Left ventricle myocardium superior (tissue), 1 donor: ENCODE results near the gene TSTD1. TPM values are rescaled to one million over a fixed set of nuclear protein-coding genes. Genes with fewer than 3 reads are reported as not detected.
"Not testable (repeated sequence)": the region's sequence is repeated elsewhere in the genome, so short reads cannot be mapped to it uniquely, and the experiment has no call there.

ENCODE experiments used
- ATAC-seq: fragments of 200-7000 bp; cut with Tn5 transposase; one replicate; pipeline ENCODE4 v1.9.1; 2020; ENCODE audit warnings: mild to moderate bottlenecking, moderate library complexity
- DNase-seq: peaks from one replicate; pipeline ENCODE4 v3.0.0-alpha.2; 2020
- intact Hi-C: fragments of 100-400 bp; cut with micrococcal nuclease; formaldehyde crosslinking; loops from one replicate; pipeline ENCODE4 v1.11.0; 2022
- total RNA-seq: library from RNA; stranded (reverse); fragmentation: NEBNext Ultra II Directional; extraction: Animal tissue kit (Norgen Biotek cat#: 25700); gene quantifications from one replicate; pipeline ENCODE4 v1.2.1, GENCODE V29; 2021
- donor health status: DM: no; HTN: yes; CAD: no; lungs with severe emphysema.

TSTD1 gene
- total RNA-seq, 1 donor from 2014 or later: 15.4 TPM

DNA sequence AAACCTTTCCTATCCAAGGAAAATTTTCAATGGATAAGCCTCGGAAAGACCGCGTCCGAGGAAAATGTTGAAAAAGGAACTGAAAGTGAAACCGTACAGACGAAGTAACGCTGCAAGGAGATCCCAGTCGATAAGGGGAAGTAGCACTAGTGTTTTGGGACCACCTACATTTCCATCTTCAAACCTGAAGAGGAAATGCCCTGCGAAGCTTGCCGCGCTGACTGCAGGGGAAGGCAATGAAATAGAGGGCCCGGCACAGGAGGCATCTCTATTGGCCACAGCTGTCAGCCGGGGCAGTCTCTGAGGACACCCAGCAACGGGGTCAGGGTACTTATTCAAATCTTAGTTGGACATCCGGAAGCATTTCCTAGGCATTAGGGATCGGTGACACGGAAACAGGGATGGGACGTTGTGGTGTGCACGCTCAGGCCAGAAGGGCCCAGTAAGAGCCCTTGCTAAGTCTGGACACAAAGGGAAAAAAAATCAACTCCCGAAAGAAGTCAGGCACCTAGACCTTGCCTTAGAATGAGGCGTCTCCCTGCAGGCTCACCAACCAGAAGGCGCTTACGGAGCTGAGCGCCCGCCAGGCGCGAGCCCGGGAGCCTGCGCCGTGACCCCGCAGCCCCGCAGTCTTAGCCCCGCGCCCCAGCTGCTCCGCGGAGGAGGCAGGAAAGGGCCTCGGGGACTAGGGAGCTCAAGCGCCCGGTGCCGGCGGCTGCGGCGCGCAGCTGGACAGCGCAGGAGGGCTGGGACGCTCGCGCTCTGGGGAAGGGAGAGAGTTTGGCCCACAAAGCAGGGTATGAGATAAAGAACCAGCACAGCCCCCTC is 6.4 kb upstream of the TSTD1 start:
- DNase-seq: peak; percentile 73
- ATAC-seq: peak; percentile 68
- intact Hi-C loops: no loop called here

DNA sequence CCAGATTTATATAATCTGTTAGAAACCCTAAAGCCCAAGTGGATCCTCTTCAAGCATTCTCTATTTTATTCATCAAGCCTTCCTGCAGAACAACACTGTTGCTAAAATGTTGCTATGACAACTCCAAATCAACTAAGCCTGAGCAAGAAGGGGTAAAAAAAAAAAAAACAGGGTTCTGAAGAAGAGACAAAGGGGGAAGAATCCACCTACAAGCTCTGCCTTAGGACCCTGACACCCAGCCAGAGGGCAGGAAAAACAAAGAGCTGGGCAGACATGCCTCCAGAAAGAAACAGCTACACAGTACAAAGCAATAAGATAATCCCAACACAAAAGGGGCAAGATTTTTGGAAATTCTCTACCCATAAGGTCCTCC is 5.8 kb upstream of the TSTD1 start:
- intact Hi-C loops: no loop called here
- DNase-seq (no peak), ATAC-seq (no peak)

DNA sequence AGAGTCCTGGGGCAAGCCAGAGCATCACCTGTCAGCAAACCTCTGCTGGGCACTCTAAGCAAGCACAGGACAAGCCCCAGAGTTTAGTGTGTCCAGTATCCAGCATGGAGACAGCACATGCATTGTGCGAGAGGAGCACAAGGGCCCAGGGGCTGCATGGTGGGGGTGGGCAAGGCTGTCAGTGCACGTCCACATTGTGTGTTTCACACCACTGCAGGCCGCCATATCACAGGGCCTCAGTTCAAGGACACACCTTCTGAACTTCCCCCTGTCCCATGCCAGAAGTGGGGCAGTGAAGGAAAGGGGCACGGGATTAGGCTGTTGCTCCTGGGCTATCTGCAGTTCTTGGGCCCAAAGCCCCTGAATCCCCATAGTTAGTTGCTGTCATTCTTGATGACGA is 782 bp upstream of the TSTD1 start:
- no peak for ATAC-seq
- intact Hi-C loops: no loop called here
- DNase-seq: no peak

DNA sequence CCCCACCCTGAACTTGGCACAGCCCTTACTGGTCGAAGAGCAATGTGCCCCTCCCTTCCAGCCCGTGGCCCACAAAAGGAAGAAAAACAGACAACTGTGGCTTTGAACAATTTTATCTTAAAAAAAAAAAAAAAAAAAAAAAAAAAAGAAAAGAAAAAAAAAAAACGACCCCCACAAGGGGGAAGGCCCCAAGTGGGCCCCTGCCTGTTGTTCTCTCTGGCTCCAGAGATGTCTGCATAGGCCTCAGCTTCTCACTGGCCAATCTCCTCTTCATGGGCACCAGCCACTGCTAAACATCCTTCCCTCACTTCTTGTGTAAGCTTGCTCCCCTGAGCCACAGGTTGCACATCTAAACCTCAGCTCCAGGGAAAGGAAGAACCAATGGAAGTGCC is 386 bp upstream of the TSTD1 start:
- intact Hi-C loops: no loop called here
- no peak for ATAC-seq
- no peak for DNase-seq

DNA sequence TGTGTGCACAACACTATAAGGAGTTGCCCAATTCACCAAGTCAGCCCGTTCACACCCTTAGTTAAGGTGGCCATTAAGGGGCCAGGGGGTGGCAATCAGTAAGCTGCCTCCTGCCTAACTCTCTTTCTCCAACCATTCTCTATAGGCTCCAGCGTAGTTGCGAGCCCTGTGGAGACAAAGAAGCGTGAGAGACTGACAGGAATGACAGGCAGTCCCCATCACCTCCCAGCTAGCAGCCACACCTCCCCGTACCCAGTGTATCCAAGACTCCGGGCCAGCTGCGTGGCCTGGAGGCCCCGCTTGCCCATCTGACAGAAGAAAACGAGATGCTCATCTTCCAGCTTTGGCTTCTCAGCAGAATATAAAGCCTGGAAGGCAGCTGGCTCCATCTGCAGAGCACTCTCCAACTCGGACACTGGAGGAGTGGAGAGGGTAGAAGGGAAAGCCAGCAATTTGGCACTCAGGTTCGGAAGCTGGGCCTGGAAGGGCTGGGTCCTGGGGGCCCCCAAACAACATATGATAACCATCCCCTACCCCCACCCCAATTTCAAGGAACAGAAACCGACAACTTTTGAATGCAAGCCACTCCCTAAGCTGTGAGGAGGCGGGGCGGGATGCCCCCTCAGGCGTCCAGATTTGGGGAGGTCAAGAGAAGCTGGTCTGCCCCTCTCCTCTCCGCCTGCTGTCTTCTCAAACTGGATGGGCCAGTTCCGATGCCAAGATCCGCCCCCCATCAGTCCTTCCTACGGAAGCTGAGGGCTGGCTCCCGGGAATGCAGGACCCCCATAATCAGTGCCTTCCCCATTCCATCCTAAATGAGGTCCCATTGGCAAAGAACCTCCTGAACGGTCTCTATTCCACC is 872 bp downstream of the TSTD1 start:
- intact Hi-C loops: no loop called here
- DNase-seq (no peak), ATAC-seq (peak; percentile 10)

DNA sequence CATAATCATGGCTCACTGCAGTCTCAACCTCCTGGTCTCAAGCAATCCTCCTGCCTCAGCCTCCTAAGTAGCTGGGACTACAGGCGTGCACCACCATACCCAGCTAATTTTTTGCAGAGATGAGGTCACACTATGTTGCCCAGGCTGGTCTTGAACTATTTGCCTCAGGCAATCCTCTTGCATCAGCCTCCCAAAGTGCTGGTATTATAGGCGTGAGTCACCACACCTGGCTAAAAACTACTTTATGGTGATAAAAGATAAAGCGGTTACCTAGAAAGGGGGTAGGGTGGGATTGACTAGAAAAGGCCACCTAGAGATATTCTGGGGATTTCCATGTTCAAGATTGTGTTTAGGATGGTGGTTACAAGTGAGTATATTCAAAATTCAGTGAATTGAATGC is 5.0 kb downstream of the TSTD1 start:
- intact Hi-C loops: no loop called here
- no peak for DNase-seq
- ATAC-seq: no peak

DNA sequence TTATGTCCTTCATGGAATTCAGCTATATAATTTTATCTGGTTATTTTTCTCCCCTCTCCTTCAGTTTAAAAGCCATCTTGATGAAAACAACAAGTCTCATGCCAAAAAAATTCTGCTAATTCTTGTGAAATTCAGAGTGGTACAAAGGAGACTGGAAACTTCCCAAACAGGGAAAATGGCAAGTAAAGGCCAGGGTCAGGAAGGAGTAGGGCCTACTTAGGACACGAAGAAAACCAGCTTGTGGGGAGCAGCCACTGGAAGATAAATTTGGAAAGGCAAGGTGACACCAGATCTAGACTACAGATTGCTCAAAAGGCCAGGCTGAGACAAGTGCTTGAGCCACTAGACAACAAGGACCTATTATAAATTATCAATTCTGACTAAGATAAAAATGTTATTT is 6.4 kb downstream of the TSTD1 start:
- intact Hi-C loops: no loop called here
- no peak for ATAC-seq

DNA sequence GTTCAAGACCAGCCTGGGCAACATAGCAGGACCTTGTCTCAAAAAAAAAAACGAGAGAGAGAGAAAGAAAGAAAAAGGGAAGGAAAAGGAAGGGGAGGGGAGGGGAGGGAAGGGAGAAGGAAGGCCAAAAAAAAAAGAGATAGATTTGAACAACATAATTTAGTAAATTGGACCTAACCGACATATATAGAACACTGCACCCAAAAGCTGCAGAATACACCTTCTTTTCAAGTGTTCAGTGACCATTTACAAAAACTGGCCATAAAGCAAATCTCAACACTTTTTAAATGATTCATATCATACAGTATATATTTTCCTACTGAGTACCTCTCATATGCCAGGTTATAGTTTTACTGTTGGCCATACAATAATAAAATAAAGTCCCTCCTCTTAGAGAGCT is 6.9 kb downstream of the TSTD1 start:
- no peak for ATAC-seq
- DNase-seq: no peak
- intact Hi-C loops: no loop called here

More for the DNA sequence above, 6.4 kb downstream of the TSTD1 start:
- no peak for DNase-seq

DNA sequence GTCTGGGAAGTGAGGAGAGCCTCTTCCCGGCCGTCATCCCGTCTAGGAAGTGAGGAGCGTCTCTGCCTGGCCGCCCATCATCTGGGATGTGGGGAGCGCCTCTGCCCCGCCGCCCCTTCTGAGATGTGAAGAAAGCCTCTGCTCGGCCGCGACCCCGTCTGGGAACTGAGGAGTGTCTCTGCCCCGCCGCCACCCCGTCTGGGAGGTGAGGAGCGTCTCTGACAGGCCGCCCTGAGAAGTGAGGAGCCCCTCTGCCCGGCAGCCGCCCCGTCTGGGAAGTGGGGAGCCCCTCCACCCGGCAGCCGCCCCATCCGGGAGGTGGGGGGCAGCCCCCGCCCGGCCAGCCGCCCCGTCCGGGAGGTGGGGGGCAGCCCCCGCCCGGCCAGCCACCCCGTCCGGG is 9.3 kb downstream of the TSTD1 start:
- DNase-seq, ATAC-seq: not testable (repeated sequence)

DNA sequence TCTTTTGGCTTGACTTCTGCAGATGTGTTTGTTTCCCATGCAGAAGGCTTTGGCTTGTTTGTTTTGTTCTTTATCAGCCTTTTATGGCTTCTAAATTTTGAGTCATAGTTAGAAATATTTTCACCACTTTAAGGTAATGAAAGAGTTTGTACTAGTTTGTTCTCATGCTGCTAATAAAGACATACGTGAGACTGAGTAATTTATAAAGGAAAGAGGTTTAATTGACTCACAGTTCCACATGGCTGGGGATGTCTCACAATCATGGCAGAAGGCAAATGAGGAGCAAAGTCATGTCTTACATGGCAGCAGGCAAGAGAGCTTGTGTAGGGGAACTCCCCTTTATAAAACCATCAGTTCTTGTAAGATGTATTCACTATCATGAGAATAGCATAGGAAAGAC is 11.8 kb downstream of the TSTD1 start:
- intact Hi-C loops, DNase-seq, ATAC-seq: not testable (repeated sequence)

More for the DNA sequence above, 9.3 kb downstream of the TSTD1 start:
- intact Hi-C loops: not testable (repeated sequence)

DNA sequence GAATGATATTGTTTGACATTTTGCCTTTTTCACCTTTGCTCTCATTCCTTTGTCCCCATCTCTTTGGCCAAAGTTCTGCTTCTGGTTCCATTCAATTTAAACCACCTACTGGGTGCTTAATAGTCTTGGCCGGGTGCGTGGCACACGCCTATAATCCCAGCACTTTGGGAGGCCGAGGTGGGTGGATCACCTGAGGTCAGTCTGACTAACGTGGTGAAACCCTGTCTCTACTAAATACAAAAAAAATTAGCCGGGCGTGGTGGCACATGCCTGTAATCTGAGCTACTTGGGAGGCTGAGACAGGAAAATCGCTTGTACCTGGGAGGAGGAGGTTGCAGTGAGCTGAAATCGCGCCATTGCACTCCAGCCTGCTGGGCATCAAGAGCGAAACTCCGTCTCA is 16.3 kb downstream of the TSTD1 start:
- DNase-seq, ATAC-seq, intact Hi-C loops: not testable (repeated sequence)

DNA sequence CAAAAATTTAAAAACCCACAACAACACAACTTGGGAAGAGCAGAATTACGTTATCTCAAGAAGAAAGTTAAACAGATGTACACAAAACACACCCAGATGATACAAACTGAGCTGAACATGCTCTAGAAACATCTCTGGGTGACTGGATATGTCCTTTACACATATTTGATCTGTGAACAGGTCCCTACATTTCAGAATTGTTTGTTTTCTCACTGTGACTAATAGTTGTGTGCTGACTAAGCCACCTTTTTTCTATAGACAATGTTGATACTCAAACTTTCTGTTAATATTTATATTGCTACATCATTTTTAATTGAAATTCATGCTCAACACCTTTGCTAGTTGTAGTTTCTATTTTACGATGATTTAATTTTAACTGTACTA is 16.8 kb downstream of the TSTD1 start:
- ATAC-seq (no peak), DNase-seq (no peak)
- intact Hi-C loops: no loop called here

DNA sequence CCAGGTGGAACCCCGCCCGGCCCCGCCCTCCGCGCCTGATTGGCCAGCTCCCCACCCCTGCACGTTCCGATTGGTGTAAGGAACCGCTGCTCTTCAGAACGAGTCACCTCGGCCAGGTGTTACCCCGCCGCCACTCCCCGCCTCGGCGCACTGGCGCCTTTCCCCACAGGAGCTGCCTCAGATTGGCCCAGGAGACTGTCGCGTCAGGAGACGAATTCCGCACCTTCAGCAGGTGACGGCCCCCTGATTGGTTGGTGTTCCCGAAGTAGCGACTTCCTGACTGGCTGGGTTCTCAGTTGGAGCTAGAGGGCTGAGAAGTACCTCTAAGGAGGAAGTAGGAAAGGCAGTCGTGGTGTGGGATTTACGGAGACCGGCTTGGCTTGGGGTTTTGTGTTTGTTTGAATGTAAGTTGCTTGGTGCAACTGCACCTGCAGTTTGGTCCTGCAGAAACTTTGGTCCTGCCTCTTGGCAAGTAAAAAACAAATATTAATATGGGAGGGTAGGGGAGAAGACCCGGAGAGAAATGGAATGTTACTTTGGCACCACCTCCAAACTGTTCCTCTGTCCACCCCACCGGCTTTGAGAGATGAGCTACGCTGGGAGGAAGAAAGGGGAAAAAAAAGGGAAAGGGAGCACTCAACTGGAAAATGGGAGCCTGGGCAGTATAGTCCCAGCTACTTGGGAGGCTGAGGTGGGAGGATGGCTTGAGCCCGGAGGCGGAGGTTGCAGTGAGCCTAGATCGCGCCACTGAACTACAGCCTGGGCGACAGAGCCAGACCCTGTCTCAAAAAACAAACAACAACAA is 17.4 kb downstream of the TSTD1 start:
- DNase-seq (peak; percentile 83), ATAC-seq (peak; percentile 94)
- intact Hi-C loops: no loop called here

DNA sequence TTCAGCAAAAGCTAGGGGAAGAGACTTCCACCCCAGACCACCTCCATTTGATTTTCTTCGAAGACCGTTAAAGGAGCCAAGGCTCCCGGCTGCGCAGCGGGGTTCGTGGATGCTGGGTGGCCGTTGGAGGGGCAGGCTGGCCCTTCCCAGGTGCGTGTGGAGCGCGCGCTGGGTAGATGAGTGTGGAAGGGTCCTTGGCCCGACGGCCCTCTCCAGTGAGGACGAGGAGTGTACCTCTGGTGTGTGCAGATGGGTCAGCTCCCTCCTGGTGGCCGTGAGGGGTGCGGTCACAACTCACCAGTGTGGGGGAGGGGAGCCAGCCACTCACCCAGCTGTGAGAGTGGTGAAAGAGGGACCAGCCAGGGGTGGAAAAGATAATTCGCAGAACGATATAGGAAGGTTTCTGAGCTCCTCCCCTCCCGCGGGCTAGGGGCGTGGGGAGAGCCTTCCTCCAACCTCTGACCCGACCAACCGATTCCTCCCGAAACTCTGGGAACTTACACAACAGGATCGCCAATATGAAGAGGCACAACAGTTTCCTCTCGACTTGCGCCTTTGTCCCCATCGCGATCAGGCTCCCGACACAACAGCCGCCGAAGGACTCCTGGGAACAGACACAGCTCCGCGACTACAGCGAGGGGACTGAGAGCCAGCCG is 18.1 kb downstream of the TSTD1 start, which contains the start of gene F11R:
Gene F11R (minus strand): TSS at position 644 of the 656 bp plus-strand sequence. CDS start 79 bp downstream, at position 565.
- peak; percentile 57 for DNase-seq

DNA sequence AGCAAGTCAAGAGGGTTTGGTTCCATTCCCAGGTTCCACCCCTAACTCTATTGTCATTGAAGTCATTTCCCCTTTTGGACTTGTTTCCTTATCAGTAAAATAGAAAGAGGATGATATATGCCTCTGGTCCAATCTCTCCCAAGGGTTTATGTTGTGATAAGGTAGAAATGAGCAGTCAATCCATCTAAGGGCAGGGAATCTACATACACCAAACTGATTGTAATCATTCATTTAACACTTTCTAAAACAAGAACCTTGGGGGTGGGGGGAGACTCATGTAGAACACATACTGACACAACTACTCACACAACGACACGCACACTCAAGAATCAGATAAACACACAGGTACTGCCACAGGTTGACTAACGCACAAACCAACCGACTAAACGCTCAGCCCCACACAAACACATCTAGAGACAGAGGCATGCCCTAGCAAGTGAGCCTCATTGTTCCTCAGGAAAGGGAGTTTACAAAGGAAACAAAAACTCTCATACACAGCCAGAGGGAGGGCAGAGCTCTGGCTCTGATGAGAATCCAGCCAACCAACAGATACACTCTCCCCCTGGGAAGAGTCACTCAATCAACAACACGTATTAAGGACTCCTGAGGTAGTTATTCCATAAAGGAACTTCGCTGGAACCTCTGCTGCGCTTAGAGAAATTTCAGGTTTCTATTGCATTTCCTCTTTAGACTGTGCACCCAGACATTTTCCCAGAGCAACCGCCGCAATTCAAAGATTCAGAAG is 18.8 kb downstream of the TSTD1 start:
- ATAC-seq (peak; percentile 51), DNase-seq (no peak)
- intact Hi-C loops: no loop called here

More for the DNA sequence above, 18.1 kb downstream of the TSTD1 start, which contains the start of gene F11R:
- intact Hi-C loops: no loop called here
- ATAC-seq: peak; percentile 67

DNA sequence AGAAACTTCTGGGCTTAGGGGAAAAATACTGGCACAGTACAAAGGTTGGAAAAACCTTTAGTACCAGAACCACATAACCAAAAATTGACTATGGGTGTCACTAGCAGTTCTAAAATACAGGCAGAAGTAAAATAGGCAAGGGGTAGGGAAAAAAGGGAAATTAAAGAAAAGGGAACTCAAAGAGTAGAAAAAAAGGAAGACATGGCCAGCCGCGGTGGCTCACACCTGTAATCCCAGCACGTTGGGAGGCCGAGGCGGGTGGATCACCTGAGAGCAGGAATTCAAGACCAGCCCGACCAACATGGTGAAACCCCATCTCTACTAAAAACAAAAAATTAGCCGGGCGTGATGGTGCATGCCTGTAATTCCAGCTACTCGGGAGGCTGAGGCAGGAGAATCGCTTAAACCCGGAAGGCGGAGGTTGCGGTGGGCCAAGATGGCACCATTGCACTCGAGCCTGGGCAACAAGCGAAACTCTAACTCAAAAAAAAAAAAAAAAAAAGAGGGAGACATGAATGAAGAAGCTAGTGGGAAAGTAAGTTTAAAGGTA is 19.6 kb downstream of the TSTD1 start:
- DNase-seq, intact Hi-C loops, ATAC-seq: not testable (repeated sequence)

DNA sequence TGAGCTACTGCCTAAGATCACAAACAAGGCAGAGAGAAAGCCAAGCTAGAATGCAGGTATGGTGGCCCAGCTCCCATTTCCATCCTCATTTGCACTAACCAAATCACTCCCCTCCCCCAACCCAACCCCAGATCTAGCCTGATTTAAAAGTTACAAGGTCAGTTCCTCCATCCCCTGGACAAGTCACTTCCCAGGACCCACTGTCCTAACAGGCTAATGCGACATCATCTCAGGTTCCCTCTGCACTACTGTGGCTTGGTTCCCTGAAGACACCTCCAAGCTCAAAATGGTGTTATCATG is 20.2 kb downstream of the TSTD1 start:
- DNase-seq (no peak), ATAC-seq (no peak)
- intact Hi-C loops: no loop called here
